Panc1 (cell line): ENCODE measurements around the gene TSSK1B.

Experiments used
- CTCF ChIP-seq: fragments of 450-650 bp; IDR thresholded peaks from 2 replicates; pipeline ENCODE4 v1.5.1; 2017; ENCODE audit warnings: mild to moderate bottlenecking
- POLR2AphosphoS5 ChIP-seq: IDR thresholded peaks from 2 replicates; pipeline ENCODE4 v1.6.1; 2012; ENCODE audit warnings: mild to moderate bottlenecking, low read depth, low read length, moderate library complexity
- REST ChIP-seq, 2 experiments: IDR thresholded peaks; 2 replicates each; pipeline ENCODE4 v1.6.1; 2011 to 2012; ENCODE audit warnings: low read depth in 2 of 2, control low read depth in 1 of 2, low read length in 1 of 2, mild to moderate bottlenecking in 1 of 2, moderate library complexity in 1 of 2; ENCODE audit not compliant: insufficient read depth in 1 of 2
- TCF7L2 ChIP-seq: IDR thresholded peaks from 2 replicates; pipeline ENCODE4 v1.6.1; 2011; ENCODE audit warnings: mild to moderate bottlenecking, low read depth, low read length, inconsistent platforms

GRCh38 chr5:113387844-113388243 is 46.9 kb downstream of the TSSK1B start:
- TF ChIP-seq POLR2AphosphoS5 (no peak), CTCF (no peak), REST (IDR thresholded peaks at IDR 0.05; ENCODE audit: insufficient read depth in 1 of 2, low read depth in 2 of 2, low read length in 1 of 2) (no peak), TCF7L2 (no peak)
